Measurements from ENCODE around the gene QRICH1.

QRICH1 gene

DNA sequence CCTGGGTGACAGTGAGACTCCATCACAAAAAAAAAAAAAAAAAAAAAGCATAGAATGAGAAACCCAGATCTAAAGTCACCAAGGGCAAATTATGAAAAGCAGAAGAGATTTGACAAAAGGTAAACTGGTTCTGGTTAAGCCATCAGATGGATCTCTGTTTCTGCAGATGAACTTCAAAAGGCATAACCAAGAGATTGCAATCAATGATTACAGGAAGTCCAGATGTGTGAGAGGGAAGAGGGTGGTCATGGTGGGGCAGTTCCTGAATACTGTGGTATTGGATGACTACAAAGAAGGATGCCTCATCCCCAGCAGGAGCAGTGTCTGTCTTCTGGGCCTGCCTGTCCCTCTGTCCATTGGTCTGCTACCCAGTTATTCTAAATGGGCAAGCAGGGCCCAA is 100.0 kb downstream of the QRICH1 start:
- Histone ChIP-seq H3K27me3 (ENCODE audit: control insufficient read depth, low read length) (no peaks in the 10 kb centered on the region), H4K20me1 (ENCODE audit: control insufficient read depth, insufficient read depth, low read depth, low read length) (no peaks in the 10 kb centered on the region), H3K9me2 (replicated peaks; ENCODE audit: control insufficient read depth, low read length) (no peaks in the 10 kb centered on the region), H3K9me3 (ENCODE audit: control insufficient read depth, insufficient read depth, low read length) (no peaks in the 10 kb centered on the region), H3K79me2 (ENCODE audit: control insufficient read depth, low read length) (peaks cover 37% of the 10 kb centered on the region), H3K4me2 (ENCODE audit: low read length) (no peak overlapping the region), H3K4me1 (ENCODE audit: control insufficient read depth, low read length) (peaks cover 24% of the 10 kb centered on the region), H3F3A (ENCODE audit: control insufficient read depth, insufficient read depth) (0 out of 2 replicates have a peak, but pooled peaks cover 3% of the 10 kb centered on the region), H3K36me3 (ENCODE audit: control insufficient read depth, low read length) (peaks cover 22% of the 10 kb centered on the region), H3K4me3 (ENCODE audit: low read length) (no peak overlapping the region), H3K27ac (ENCODE audit: low read depth, low read length) (no peak overlapping the region)
- TF ChIP-seq, protein P1, sequence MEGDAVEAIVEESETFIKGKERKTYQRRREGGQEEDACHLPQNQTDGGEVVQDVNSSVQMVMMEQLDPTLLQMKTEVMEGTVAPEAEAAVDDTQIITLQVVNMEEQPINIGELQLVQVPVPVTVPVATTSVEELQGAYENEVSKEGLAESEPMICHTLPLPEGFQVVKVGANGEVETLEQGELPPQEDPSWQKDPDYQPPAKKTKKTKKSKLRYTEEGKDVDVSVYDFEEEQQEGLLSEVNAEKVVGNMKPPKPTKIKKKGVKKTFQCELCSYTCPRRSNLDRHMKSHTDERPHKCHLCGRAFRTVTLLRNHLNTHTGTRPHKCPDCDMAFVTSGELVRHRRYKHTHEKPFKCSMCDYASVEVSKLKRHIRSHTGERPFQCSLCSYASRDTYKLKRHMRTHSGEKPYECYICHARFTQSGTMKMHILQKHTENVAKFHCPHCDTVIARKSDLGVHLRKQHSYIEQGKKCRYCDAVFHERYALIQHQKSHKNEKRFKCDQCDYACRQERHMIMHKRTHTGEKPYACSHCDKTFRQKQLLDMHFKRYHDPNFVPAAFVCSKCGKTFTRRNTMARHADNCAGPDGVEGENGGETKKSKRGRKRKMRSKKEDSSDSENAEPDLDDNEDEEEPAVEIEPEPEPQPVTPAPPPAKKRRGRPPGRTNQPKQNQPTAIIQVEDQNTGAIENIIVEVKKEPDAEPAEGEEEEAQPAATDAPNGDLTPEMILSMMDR (IDR thresholded peaks at IDR 0.05; ENCODE audit: low read depth, low read length, poor library complexity, severe bottlenecking): no peak
- TF ChIP-seq EZH2phosphoT487 (IDR thresholded peaks at IDR 0.05; ENCODE audit: borderline replicate concordance, low read length): no peak

DNA sequence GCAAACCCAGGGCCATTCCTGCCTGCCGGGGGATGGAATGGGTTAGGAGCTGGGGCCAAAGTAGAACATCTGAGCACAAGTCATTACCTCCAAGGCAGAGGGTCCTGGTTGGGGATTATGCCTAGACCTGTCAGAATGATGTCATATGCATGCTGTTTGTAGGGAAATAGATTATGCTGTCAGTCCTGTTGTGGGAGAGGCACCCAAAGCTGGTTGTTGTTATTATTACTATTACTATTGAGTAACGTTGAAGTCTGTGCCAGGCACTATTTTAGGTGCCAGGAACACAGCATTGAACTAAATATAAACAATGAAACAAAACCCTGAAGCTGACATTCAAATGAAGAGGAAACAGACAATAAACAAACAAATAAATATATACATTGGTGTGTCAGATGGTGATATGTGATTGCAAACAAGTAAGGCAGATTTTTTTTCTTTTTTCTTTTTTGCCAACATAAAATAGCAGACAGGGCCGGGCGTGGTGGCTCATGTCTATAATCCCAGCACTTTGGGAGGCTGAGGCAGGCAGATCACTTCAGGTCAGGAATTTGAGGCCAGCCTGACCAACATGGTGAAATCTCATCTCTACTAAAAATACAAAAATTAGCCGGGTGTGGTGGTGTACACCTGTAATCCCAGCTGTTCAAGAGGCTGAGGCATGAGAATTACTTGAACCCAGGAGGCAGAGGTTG is 101.9 kb downstream of the QRICH1 start:
- Histone ChIP-seq H3F3A (ENCODE audit: control insufficient read depth, insufficient read depth) (0 out of 2 replicates have a peak, but pooled peaks cover 3% of the 10 kb centered on the region), H3K9me2 (replicated peaks; ENCODE audit: control insufficient read depth, low read length) (no peaks in the 10 kb centered on the region), H3K27me3 (ENCODE audit: control insufficient read depth, low read length) (no peaks in the 10 kb centered on the region), H3K9me3 (ENCODE audit: control insufficient read depth, insufficient read depth, low read length) (no peaks in the 10 kb centered on the region), H3K36me3 (ENCODE audit: control insufficient read depth, low read length) (peaks cover 22% of the 10 kb centered on the region), H4K20me1 (ENCODE audit: control insufficient read depth, insufficient read depth, low read depth, low read length) (no peaks in the 10 kb centered on the region), H3K4me1 (ENCODE audit: control insufficient read depth, low read length) (peaks cover 29% of the 10 kb centered on the region), H3K27ac (ENCODE audit: low read depth, low read length) (no peak overlapping the region), H3K79me2 (ENCODE audit: control insufficient read depth, low read length) (peaks cover 37% of the 10 kb centered on the region), H3K4me2 (ENCODE audit: low read length) (peak overlapping the region; percentile 96), H3K4me3 (ENCODE audit: low read length) (peak overlapping the region; percentile 88)
- no peak for TF ChIP-seq EZH2phosphoT487 (IDR thresholded peaks at IDR 0.05; ENCODE audit: borderline replicate concordance, low read length)
- TF ChIP-seq, protein P1 (IDR thresholded peaks at IDR 0.05; ENCODE audit: low read depth, low read length, poor library complexity, severe bottlenecking): no peak

DNA sequence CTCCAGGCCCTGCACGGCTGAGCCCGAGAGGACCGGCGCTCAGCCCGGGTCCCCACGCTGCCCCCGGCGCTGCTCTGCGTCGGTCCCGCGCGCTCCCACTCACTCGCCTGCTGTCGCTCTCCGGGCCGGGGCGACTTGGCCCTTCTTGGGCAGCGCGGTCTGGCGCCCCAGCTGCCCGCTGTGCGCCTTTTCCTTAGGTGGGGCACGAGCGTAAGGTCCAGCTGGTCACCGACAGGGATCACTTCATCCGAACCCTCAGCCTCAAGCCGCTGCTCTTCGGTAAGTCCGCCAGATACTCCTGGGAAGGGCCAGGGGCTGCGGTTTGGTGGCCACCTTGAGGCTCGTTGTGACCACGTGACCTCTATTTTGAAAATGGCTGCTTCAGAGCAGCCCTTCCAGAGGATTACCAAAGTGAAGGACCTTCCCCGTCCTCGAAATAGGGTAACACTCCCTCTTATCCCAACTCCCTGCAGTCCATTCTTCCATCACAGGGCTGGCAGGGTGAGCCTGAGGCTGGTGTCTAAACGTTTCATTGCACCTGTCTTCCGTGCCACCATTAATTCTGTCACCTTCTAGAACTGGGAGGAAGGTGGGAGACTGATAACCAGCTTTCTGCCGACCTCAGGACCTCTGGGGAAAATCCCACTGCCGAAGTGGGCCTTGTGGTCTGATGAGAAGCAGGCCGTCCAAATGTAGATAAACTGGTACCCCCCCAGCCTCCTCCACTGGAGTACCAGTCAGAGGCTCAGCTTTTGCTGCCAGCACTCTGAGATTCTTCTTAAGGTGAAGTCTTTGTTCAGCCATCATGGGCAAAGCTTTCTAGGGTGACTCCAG is 103.0 kb downstream of the QRICH1 start:
- peak overlapping the region; percentile 96 for H3K4me2 ChIP-seq (ENCODE audit: low read length)
- H3F3A ChIP-seq (ENCODE audit: control insufficient read depth, insufficient read depth): peaks cover 10% of the 10 kb centered on the region
- no peak for TF ChIP-seq EZH2phosphoT487 (IDR thresholded peaks at IDR 0.05; ENCODE audit: borderline replicate concordance, low read length)
- TF ChIP-seq, protein P1 (IDR thresholded peaks at IDR 0.05; ENCODE audit: low read depth, low read length, poor library complexity, severe bottlenecking): peak; percentile 16
- peaks cover 29% of the 10 kb centered on the region for H3K4me1 ChIP-seq (ENCODE audit: control insufficient read depth, low read length)
- no peaks in the 10 kb centered on the region for H3K9me3 ChIP-seq (ENCODE audit: control insufficient read depth, insufficient read depth, low read length)
- H3K4me3 ChIP-seq (ENCODE audit: low read length): peak overlapping the region; percentile 88
- no peaks in the 10 kb centered on the region for H3K9me2 ChIP-seq (replicated peaks; ENCODE audit: control insufficient read depth, low read length)
- peak overlapping the region; percentile 33; the same call in 1 of the 2 replicates for H3K27ac ChIP-seq (ENCODE audit: low read depth, low read length)
- no peaks in the 10 kb centered on the region for H3K27me3 ChIP-seq (ENCODE audit: control insufficient read depth, low read length)
- no peaks in the 10 kb centered on the region for H4K20me1 ChIP-seq (ENCODE audit: control insufficient read depth, insufficient read depth, low read depth, low read length)
- peaks cover 37% of the 10 kb centered on the region for H3K79me2 ChIP-seq (ENCODE audit: control insufficient read depth, low read length)
- H3K36me3 ChIP-seq (ENCODE audit: control insufficient read depth, low read length): peaks cover 30% of the 10 kb centered on the region

Data from DOHH2 (cell line).